Endothelial cell of umbilical vein (primary cell): ENCODE results near the gene MDP1.

Experiments
- EZH2 ChIP-seq: IDR thresholded peaks from 2 replicates; pipeline ENCODE4 v1.6.1; 2012; ENCODE audit warnings: borderline replicate concordance, low read depth, mild to moderate bottlenecking, moderate library complexity, low read length, inconsistent platforms; ENCODE audit not compliant: severe bottlenecking
- FOS ChIP-seq: IDR thresholded peaks from 2 replicates; pipeline ENCODE4 v1.6.1; 2011; ENCODE audit warnings: mild to moderate bottlenecking, low read length, moderate library complexity, borderline replicate concordance; ENCODE audit not compliant: insufficient read depth
- JUN ChIP-seq: IDR thresholded peaks from 2 replicates; pipeline ENCODE4 v1.6.1; 2011; ENCODE audit warnings: borderline replicate concordance, low read depth; ENCODE audit not compliant: insufficient read length, insufficient read depth
- MYC ChIP-seq: IDR thresholded peaks from one replicate; pipeline ENCODE4 v1.6.1; 2011; ENCODE audit warnings: mild to moderate bottlenecking, low read depth, low read length
- POLR2A ChIP-seq: IDR thresholded peaks from 2 replicates; pipeline ENCODE4 v1.6.1; 2012; ENCODE audit warnings: low read depth, mild to moderate bottlenecking, control low read depth, low read length
- POLR2AphosphoS5 ChIP-seq: IDR thresholded peaks from 2 replicates; pipeline ENCODE4 v1.6.1; 2012; ENCODE audit warnings: low read depth, mild to moderate bottlenecking, control low read depth, low read length, moderate library complexity; ENCODE audit not compliant: insufficient read depth
- TF ChIP-seq, protein P1 (sequence below), 2 donors: IDR thresholded peaks; 1 replicate in 1 of 2; 2 replicates in 1 of 2; pipeline ENCODE4 v1.5.1; 2011; ENCODE audit warnings: low read length in 2 of 2, mild to moderate bottlenecking in 2 of 2, moderate library complexity in 2 of 2, control low read depth in 1 of 2, inconsistent platforms in 1 of 2, low read depth in 1 of 2; ENCODE audit not compliant: insufficient read depth in 1 of 2; ENCODE audit errors: extremely low read depth in 1 of 2
- TF ChIP-seq, protein P2 (sequence below): IDR thresholded peaks from 2 replicates; pipeline ENCODE4 v1.6.1; 2011; ENCODE audit not compliant: insufficient read depth, insufficient read length

DNA sequence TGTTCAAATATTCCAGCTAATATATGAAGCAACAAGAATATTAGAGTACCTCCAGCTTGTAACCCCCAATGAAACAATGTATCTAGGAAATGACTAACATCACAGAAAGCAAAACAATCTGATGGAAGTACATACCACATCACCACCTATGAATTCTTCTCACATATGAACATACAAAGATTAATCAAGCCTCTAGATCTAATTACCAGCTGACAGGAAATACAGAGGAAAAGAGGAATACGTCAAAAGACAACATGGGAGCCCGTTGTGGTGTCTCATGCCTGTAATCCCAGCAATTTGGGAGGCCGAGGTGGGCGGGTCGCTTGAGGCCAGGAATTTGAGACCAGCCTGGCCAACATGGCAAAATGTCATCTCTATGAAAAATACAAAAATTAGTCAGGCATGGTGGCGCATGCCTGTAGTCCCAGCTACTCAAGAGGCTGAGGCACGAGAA, 8.8 kb upstream of the MDP1 start:
- TF ChIP-seq JUN (peak; percentile 93), POLR2AphosphoS5 (peak; percentile 78), POLR2A (no peak), EZH2 (no peak), FOS (peak; percentile 83), MYC (no peak)
- TF ChIP-seq, protein P1, sequence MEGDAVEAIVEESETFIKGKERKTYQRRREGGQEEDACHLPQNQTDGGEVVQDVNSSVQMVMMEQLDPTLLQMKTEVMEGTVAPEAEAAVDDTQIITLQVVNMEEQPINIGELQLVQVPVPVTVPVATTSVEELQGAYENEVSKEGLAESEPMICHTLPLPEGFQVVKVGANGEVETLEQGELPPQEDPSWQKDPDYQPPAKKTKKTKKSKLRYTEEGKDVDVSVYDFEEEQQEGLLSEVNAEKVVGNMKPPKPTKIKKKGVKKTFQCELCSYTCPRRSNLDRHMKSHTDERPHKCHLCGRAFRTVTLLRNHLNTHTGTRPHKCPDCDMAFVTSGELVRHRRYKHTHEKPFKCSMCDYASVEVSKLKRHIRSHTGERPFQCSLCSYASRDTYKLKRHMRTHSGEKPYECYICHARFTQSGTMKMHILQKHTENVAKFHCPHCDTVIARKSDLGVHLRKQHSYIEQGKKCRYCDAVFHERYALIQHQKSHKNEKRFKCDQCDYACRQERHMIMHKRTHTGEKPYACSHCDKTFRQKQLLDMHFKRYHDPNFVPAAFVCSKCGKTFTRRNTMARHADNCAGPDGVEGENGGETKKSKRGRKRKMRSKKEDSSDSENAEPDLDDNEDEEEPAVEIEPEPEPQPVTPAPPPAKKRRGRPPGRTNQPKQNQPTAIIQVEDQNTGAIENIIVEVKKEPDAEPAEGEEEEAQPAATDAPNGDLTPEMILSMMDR (IDR thresholded peaks at IDR 0.05; ENCODE audit: extremely low read depth in 1 of 2, insufficient read depth in 1 of 2, low read depth in 1 of 2, low read length in 2 of 2), result no peak
- TF ChIP-seq, protein P2, sequence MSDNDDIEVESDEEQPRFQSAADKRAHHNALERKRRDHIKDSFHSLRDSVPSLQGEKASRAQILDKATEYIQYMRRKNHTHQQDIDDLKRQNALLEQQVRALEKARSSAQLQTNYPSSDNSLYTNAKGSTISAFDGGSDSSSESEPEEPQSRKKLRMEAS, result no peak
